Left colon (tissue), 2 donors: ENCODE measurements around the gene AHCYL2. TPM values are rescaled to one million over a fixed set of nuclear protein-coding genes. Genes with fewer than 3 reads are reported as not detected.
"Not testable (repeated sequence)": the region's sequence is repeated elsewhere in the genome, so short reads cannot be mapped to it uniquely, and the experiment has no call there.

ENCODE experiments used
- ATAC-seq: fragments of 200-7000 bp; cut with Tn5 transposase; one replicate; pipeline ENCODE4 v1.9.1; 2020; ENCODE audit warnings: mild to moderate bottlenecking, moderate library complexity
- DNase-seq, 2 donors: peaks; one replicate each; pipeline ENCODE4 v3.0.0-alpha.2; 2020
- intact Hi-C, 2 donors: fragments of 100-400 bp; cut with DNase I in 1 of 2; cut with micrococcal nuclease in 1 of 2; formaldehyde crosslinking; loops; one replicate each; pipeline versions ENCODE4 v1.11.2 to v1.14.0; 2022; cut with DNase I, micrococcal nuclease
- total RNA-seq, 2 donors: library from RNA; stranded (reverse); fragmentation: NEBNext Ultra II Directional; extraction: Animal tissue kit (Norgen Biotek cat#: 25700); gene quantifications; one replicate each; pipeline ENCODE4 v1.2.1, GENCODE V29; 2021
- donor health status: DM: no; HTN: no; CAD: no.
- donor health status: DM: yes; HTN: yes; CAD: no.

Gene AHCYL2
- total RNA-seq, 2 donors from 2014 or later = 482 to 555 TPM

DNA sequence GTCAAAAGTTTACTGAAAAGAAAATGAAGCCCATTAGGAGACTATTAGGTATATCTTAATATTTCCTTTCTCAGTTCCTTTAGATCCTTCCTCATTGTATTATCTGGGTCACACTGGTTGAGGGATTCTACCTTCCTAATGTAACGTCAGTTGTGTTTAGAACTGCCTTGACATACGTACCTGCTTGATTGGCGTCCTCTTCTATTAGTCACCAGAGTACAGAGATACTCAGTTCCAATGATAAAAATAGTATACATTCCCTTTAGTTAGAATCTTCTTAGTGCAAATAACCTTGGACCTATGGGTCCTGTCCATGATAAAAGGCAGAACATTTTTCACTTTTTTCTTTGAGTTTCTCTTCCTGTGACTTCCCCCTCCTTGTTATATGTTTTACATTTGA is 45.2 kb downstream of the AHCYL2 start:
- DNase-seq (no peak), ATAC-seq (no peak)
- intact Hi-C loops = no loop called here

DNA sequence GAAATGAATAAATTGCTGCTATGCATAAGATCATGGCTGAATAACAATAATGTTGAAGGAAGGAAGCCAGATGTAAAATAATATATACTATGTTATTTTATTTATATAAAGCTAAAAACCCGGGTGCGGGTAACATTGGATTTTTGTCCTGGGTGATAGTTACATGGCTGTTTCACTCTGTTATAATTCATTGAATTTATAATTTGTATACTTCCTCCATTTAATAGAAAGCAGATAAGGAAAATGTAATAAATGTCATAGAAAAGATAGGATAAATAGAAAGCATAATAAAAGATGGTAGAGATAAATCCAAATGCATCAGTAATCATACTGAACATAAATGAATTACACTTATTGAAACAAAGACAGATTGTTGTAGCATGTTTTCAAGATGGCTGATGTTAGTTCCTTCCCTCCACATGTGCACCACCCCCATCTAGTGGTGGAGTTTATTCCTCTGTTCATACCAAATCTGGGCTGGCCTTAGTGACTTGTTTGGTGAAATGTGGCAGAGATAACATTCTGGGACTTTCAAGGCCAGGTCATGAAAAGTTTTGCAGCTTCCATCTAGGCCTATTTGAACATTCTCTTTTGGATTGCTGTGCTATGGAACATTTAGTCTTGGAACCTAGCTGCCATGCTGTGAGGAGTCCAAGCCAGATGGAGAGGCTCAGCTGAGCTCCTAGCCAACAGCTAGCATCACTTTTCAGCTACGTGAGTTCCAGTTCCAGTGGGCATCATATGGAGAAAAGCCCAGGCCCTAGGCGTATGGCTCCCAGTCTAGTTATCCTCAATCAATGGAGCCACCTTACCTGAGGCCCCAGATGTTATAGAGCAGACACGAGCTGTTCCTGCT is 46.9 kb downstream of the AHCYL2 start:
- ATAC-seq (peak; percentile 90), DNase-seq (peak; percentile 28 to 39)
- intact Hi-C loops = no loop called here

DNA sequence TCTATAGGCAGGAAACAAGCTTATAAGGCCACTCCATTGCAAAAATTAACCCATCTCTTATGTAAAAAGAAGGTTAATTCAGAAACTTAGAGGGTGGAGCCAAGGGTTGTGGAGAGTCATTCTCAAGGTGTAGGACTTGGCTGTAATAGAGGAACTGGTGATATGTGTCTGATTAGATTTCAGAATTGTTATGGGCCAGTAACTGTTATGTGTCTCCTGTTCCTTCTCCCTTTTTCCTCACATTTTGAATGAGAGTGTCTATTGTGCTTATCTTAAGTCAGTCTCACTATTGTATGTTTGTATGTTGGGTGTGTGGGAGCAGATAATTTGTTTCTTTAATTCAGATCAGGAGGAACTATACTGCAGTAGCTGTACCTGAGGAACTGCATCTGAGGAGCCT is 49.1 kb downstream of the AHCYL2 start:
- DNase-seq (no peak), ATAC-seq (no peak)
- intact Hi-C loops = no loop called here

DNA sequence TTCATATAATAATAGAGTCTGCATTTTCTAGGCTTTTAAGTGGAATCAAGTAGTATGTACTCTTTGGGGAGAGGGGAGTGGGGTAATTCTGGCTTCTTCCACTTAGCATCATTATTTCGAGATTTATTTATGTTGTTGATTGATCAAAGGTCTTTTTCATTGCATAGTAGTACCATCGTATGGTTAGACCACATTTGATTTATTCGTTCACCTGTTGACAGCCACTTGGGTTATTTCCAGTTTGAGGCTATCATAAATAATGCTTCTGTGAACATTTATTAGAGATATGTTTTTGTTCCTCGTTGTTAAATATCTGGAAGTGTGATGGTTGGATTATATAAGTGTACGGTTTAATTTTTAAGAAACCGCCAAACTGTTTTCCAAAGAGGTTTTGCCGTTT is 52.8 kb downstream of the AHCYL2 start:
- ATAC-seq (no peak), DNase-seq (no peak)
- intact Hi-C loops = no loop called here

DNA sequence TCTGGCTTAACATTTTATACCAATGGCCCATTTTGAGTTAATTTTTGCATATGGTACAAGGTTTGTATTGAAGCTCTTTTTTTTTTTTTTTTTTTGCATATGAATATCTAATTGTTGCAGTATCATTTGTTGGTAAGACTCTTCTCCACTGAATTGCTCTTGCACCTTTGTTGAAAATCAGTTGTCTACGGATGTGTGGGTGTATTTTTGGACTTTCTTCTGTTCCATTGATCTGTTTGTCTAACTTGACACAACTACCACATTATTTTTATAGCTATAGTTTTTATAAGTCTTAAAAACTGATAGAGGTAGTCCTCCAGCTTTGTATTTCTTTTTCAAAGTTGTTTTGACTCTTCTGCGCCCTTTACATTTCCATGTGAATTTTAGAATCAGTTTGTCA is 53.9 kb downstream of the AHCYL2 start:
- intact Hi-C loops = no loop called here
- ATAC-seq (no peak), DNase-seq (no peak)

DNA sequence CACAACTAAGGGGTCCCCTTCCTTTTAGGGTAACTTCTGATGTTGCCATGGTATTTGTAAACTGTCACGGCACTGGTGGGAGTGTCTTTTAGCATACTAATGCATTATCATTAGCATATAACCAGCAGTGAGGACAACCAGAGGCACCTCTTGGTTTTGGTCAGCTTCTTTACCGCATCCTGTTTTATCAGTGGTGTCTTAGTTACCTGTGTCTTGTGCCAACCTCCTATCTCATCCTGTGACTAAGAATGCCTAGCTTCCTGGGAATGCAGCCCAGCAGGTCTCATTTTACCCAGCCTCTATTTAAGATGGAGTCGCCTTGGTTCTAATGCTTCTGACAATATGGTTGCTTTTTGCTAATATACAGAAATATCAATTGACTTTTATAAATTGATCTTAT is 54.9 kb downstream of the AHCYL2 start:
- DNase-seq = no peak
- ATAC-seq = no peak
- intact Hi-C loops = no loop called here

DNA sequence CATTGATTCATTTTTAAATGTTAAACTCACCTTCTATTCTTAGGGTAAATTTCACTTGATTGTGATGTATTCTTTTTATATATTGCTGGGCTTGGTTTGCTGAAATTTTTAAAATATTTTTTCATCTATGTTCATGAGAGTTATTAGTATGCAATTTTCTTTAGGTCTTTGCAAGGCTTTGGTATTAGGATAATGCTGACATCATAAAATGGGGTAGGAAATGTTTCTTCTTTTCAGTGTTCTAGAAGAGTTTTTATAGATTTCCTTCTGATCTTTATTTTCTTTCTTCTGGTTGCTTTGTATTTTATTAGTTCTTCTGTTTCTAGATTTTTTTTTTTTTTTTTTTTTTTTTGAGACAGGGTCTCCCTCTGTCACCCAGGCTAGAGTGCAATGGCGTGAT is 56.3 kb downstream of the AHCYL2 start:
- ATAC-seq (no peak), DNase-seq (no peak)
- intact Hi-C loops = no loop called here

DNA sequence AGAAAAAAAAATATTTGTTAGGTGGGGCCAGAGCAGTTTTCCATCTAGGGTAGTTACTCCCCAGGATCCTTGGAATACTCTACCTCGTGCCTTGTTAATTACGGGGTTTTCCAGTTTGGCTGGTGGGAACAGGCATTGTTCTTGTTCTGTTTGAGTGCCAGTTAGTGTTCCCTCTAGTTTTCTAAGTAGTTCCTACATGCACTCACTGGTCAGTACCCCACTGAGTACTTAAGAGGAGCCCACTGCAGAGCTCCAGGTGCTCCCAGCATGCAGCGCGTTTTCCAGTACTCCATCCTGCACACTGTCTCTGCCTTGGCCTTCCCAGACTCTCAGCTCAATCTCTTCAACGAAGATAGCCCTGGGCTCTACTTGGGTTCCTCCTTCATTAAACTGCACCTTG is 58.0 kb downstream of the AHCYL2 start:
- DNase-seq (no peak), ATAC-seq (no peak)
- intact Hi-C loops = no loop called here

DNA sequence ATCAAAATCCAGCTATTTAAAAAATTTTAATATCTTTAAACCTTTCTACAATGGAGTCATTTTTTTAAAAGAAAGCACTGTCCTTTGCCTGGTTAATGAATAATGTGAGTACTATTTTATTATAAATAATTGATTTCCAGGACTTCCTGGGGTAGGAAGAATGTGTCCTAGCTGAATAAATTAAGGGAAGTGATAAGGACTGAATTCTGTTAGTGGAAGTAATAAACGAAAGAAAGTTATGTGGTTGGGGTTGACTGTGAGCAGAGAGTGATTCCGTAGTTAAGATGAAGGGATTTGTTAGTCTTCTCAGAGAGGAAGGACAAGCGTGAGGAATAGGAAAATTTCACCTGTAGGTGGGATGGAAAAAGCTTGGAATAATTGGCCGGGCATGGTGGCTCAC is 59.1 kb downstream of the AHCYL2 start:
- intact Hi-C loops = no loop called here
- ATAC-seq (no peak), DNase-seq (no peak)

DNA sequence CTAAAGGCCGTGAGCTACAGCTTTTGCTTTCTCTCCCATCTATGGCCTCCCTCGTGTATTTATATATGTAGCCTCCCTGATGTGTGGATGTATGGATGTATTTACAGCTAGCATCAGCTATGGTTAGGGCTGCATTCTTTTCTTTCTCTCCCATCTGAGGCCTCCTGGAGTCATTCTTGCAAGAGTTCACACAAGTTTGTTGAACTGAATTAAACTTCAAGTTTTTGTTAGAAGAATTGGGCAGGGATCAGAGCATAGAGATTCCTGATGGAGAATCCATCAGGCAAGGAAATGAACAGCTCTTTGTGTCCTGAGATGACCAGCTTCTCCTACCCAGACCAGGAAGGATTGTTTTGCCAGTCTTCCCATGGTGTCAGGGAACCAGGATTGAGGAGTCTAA is 60.3 kb downstream of the AHCYL2 start:
- no peak for DNase-seq
- no peak for ATAC-seq
- intact Hi-C loops = no loop called here

DNA sequence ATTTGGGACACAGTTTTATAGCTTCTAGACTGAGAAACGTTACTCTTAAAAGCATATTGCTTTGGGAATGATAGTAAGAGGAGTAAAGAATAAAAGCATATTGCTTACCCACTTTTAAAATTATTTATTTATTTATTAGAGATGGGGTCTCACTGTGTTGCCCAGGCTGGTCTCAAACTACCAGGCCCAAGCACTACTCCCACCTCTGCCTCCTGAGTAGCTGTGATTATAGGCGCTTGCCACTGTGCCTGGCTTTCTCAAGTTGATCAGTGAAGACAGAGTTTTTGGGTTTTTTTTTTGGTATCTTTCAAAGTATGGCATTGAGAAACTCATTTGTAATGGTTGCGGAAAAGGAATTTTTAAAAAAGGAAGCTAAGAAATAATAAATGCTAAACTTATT is 68.0 kb downstream of the AHCYL2 start:
- ATAC-seq (no peak), DNase-seq (no peak)
- intact Hi-C loops = no loop called here

DNA sequence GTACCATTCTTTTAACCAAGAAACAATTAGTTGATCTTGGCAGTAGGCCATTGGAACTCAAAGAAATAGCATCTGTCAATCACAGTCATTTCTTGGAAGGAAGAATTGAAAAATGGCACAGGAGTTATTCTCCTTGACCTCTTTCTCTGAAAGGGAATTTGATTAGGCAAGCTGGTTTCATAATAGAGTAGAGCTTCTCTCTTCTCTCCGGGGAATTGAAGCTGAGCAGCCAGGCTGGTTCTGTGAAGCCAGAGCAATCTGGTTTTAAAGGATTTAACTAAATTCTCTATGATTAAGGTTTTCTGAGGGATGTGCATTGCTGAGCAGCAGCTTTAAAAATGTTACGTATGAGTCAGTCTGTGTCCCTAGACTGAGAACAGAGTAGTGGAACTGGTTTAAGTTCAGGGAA is 70.2 kb downstream of the AHCYL2 start:
- intact Hi-C loops = loop anchor here in 1 of 2 donors (5.0 kb wide), 1 partner anchor 78 kb away; no protein-coding TSS in a partner anchor
- DNase-seq = no peak
- no peak for ATAC-seq

DNA sequence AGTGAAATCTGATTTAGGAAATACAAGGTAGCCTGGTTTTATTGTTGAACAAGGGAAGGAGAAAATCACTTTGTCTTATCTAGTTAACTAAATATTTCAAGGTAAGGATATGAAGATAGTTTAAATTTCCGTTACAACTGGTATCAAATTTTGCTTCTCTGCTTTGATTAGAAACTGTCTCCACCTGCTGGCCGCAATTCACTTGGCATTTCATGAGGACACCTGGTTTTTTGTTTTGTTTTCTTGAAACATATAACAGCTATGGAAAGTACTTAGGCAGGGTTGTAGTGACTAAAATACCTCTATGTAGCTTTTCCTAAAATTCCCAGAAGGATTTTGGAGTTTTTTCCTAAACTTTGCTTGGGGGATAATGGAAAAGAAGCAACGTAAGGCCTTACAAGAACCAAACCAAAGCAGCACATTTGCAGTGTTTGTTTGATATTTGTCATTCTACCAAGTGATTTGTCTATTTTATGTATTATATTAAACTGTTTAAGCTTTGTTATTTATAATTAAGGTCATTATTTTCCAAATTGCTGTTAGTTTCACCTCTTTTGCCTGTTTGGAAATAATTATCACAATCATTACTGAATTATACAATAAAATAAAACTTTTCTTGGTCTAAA is 73.6 kb downstream of the AHCYL2 start:
- ATAC-seq (no peak), DNase-seq (peak in 1 of 2 donors; percentile 71)
- intact Hi-C loops = loop anchor here in 1 of 2 donors (5.0 kb wide), 1 partner anchor 81 kb away; no protein-coding TSS in a partner anchor

DNA sequence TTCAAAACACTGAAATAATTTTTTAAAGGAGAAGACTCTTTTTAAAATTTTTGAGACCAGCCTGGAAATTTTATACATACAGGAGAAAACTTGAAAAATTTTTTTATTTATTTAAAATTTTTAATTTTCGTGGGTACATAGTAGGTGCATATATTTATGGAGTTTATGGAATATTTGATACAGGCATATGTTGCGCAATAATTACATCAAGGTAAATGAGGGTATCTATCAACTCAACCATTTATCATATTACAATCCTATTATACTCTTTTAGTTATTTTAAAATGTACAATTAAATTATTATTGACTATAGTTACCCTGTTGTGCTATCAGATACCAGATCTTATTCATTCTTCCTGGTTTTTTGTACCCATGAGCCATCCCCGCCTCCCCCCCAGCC is 75.1 kb downstream of the AHCYL2 start:
- ATAC-seq (no peak), DNase-seq (no peak)
- intact Hi-C loops = loop anchor here in 1 of 2 donors (5.0 kb wide), 1 partner anchor 83 kb away; no protein-coding TSS in a partner anchor

DNA sequence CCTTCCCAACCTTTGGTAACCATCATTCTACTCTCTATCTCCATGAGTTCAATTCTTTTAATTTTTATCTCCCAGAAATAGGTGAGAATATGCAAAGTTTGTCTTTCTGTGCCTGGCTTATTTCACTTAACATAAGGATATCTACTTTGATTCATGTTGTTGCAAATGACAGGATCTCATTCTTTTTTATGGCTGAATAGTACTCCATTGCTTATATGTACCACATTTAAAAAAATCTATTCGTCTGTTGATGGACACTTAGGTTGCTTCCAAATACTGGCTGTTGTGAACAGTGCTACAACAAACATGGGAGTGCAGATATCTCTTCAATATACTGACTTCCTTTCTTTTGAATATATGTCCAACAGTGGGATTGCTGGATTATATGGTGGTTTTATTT is 75.5 kb downstream of the AHCYL2 start:
- DNase-seq, intact Hi-C loops, ATAC-seq: not testable (repeated sequence)

DNA sequence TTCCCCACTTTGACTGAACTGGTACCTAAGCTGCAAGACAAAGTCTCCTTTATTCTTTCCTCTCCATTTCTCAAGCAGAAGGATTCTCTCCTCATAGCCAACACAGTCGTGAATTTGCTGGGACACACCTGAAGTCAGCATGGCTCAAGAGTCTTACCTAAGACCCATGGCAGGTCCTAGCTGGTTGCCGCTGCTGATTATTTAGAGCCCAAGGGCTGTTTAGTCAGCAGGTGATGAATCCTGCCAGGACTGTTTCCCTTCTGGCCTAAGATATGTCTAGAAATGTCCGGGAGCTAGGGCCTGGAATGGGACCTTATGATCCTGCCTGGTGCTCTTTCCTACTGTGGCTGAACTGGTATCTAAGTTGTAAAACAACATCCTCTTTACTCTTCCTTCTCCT is 82.8 kb downstream of the AHCYL2 start:
- ATAC-seq = no peak
- intact Hi-C loops = no loop called here
- DNase-seq = no peak

DNA sequence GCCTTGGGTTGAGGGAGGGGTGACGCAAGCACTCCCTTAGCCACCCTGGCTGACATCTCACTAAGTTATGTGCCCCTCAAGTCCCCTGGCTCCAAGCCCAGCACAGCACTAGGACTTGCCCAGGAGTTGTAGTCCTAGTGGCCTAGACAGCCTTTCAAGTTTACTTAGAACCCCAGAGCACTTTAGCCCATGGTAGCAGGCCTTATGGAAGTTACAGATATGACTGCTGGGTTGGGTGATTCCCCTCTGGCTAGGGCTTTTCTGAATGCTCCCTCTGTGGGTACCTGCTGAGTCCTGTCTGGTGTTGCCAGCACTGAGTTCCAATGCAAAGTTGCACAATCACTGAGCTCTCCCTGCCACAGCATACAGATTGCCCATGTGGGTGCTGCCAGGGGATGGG is 83.2 kb downstream of the AHCYL2 start:
- no peak for DNase-seq
- intact Hi-C loops = no loop called here
- no peak for ATAC-seq

DNA sequence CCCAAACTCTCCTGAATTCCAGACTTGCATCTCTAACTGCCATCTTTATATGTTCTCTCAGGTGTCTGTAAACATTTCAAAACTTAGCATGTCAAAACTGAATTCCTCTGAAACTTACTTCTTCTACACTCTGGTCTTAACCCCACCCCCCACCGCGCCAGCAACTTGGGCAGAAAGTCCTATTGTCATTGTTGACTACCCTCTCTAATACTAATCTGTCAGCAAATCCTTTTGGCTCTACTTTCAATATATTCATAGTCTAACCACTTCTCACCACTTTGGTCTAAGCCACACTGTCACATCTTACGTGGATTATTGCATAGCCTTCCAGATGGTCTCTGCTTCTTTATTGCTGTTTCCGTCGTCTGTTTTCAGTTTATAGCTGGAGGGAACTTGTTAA is 86.6 kb downstream of the AHCYL2 start:
- DNase-seq (no peak), ATAC-seq (no peak)
- intact Hi-C loops = no loop called here

DNA sequence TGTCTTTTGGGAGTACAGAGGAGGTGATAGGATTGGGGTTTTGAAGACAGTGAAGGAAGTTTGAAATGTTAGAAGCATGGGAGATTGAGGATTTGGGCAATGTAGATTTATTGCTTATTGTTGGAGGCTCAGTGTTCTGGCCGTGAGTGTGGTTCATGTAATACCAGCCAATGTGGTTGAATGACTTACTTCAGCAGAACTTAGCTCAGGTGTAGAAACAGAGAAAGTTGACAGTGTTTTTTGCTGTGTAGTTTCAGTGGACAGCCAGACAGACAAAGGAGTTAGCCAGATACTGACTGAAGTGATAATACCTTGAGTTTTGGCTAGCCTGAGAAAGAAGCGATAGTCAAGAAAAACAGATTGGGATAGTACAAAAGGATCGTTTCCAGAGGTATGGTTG is 88.5 kb downstream of the AHCYL2 start:
- DNase-seq (no peak), ATAC-seq (no peak)
- intact Hi-C loops = no loop called here

DNA sequence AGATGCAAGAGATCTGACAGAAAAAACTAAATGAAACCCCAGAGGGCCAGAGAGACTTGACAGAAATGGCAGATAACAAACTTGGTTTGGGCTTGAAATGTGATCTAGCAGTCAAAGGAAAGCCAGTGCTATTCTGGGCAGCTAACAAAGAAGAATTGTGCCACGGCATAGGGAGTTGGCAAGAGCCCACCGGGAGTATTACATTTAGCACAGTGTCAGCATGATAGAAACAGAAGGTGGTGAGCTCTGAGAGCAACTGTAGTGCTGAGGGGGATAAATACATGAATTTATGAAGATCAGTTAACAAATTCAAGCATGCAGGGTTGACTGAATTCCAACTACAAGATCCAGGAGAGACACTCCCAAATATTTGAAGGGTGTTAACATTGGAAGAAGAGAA is 91.1 kb downstream of the AHCYL2 start:
- DNase-seq (no peak), ATAC-seq (no peak)
- intact Hi-C loops = no loop called here
